ENCODE measurements around the gene MAP3K12.
A peak's percentile ranks its signal among the peaks of the same experiment; 100 is the strongest.

- no peak for TF ChIP-seq TCF12 (IDR thresholded peaks at IDR 0.05; ENCODE audit: low read depth, low read length)
- no peak for TF ChIP-seq BHLHE40 (IDR thresholded peaks at IDR 0.05; ENCODE audit: borderline replicate concordance in 1 of 2, low read depth in 2 of 2, low read length in 1 of 2)
- no peak for TF ChIP-seq CREB1 (IDR thresholded peaks at IDR 0.05; ENCODE audit: low read depth)
- no peak for TF ChIP-seq CTCF (IDR thresholded peaks at IDR 0.05 in 2 of 3, conservative IDR thresholded peaks at IDR 0.05 in 1 of 3; ENCODE audit: control insufficient read depth in 2 of 3, extremely low read depth in 1 of 3, insufficient read depth in 1 of 3, low read depth in 3 of 3, low read length in 3 of 3)
- TF ChIP-seq CHD4 (IDR thresholded peaks at IDR 0.05): no peak
- peak; percentile 40; the same call in 1 of the 2 replicates for TF ChIP-seq POLR2AphosphoS5 (IDR thresholded peaks at IDR 0.05; ENCODE audit: low read length)
- TF ChIP-seq MYC (IDR thresholded peaks at IDR 0.05; ENCODE audit: insufficient read depth, insufficient read length, insufficient replicate concordance, low read length, severe bottlenecking): no peak
- TF ChIP-seq RAD21 (IDR thresholded peaks at IDR 0.05; ENCODE audit: insufficient read depth, low read depth, low read length): no peak
Measured at GRCh38 chr12:53466640-53467039, 32.6 kb downstream of the MAP3K12 start.
